Cerebellar nuclear complex (tissue), 1 donor: ENCODE results near the gene MYORG.

Experiments used
- DNase-seq, 2 experiments: peaks; one replicate each; lab custom pipeline; 2025; lab: John Stamatoyannopoulos, UW

The MYORG gene

GRCh38 chr9:34384368-34385165 is 7.9 kb upstream of the MYORG start:
- no peak for DNase-seq

DNA sequence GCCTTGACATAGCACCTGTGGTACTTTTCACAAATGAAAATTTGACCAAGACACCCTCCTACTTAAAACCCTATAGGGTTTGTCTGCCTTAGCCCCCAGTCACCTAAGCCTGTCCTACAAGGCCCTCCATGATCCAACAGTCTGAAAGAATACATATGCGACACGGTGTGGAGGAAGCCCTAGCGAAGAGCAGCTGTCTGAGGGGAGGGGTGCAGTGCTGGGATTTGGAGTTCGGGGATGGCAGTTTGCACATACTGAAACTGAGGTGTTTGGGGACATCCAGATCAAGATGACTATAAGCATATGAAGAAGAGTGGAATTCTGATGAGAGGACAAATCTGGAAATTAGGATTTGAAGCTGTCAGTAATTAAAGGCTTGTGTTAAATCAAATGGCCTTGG is 7.2 kb upstream of the MYORG start:
- DNase-seq: no peak

DNA sequence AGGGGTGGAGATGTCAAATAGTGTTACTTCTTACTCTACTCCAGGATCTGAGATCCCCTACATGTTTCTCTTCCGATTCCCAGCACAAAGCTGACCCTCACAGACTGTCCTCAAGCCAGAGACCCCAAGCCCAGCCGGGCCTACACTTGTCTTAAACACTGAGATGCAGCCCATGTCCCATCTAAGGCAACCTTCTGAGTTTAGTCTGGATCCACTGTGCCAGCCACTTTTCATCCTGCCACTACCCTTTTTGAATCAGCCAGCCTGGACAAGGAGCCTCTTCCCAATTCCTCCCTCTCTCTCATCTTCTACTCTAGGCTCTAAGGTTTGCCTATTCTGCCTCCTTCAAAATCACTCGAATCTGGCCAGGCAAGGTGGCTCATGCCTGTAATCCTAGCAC is 6.2 kb upstream of the MYORG start:
- DNase-seq: no peak

DNA sequence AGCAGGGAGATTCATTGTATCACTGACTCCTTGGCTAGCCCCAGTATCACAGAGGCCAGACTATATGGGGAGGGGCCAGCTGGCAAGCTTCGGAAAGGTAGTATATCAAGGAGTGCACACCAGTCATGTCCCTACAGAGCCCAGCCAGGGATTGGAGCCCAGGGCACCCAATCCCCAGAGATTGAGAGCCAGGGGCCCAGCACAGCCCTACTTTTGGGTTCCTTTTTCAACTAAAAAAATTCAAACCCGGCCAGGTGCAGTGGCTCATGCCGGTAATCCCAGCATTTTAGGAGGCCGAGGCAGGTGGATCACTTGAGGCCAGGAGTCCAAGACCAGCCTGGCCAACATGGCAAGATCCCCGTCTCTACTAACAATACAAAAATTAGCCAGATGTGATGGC is 5.4 kb upstream of the MYORG start:
- no peak for DNase-seq

DNA sequence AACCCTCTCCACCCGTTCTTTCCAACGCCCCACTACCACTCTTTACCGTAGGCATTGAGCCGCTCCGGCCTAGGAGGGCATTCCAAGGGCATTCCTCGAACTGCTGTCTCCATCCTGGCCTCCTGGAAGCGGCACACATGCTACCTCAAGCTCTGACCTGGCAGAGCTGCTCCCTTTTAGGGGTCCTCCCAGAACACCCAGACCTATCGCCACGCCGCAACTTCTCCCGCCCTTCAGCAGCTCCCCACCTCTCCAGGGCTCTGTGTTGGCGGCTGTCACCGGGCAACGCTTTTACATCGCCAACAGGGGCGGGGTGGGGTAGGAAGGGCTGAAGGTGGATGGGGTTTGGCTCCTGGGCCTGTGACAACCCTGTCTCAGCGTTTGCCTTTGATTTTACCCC is 4.6 kb upstream of the MYORG start:
- no peak for DNase-seq

DNA sequence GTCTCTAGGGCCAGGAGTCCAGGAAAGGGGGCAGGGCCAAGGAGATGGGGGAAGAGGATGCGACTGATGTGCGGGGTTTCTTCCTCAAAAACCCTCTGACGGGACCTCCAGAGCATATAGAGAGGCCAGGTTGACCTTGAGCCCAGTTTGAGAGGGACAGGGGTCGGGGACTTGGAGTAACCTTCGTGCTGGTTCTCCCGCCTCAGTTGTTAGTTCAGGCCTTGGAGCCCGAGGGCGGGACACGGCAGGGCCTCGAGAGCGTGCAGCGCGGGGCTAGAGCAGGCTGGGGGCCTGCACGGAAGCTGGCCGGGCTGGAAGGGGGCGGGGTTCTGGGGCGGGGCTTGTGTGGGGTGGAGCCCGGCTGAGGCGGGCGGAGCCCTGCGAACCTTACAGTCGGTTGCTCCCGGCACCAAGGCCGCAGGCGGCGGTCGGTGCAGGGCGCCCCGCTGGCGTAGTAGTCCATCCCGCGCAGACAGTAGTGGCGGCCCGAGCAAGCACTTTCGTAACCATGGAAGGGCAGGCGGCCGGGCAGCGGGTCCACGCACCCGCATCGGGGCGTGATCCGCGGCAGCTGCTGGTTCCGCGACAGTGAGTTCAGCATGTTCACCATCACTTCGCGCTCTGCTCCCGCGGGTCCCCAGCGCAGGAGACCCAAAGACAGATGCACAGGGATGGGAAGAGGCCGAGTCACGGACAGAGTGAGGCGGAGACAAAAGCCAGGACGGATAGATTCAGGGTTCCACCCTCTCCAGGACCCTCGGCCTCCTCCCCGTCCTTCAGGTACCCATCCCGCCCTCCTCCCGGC is 4.0 kb upstream of the MYORG start:
- DNase-seq: peak in 1 of 2 experiments; percentile 21

DNA sequence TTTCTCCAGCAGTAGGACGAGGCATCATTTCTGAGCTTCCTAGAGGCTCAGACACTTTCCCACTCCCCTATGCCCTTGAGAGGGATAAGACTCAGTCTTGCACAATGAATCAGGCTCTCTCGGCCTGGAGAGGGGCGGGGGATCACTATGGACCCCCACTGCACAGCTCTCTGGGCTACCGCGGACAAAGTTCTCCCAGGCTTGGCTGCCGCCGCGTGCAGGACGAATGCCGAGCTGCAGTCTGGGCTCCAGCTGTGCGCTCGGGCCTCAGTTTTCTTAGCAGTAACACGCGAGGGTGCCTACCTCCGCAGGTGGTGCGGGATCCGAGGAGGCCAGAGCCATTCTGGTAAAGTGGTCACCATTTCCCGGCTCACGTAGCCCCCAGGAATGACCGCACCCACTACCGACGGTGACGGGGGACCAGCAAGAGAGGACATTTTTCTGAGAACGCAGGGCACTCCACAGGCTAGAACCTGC is 3.4 kb upstream of the MYORG start:
- DNase-seq: no peak

DNA sequence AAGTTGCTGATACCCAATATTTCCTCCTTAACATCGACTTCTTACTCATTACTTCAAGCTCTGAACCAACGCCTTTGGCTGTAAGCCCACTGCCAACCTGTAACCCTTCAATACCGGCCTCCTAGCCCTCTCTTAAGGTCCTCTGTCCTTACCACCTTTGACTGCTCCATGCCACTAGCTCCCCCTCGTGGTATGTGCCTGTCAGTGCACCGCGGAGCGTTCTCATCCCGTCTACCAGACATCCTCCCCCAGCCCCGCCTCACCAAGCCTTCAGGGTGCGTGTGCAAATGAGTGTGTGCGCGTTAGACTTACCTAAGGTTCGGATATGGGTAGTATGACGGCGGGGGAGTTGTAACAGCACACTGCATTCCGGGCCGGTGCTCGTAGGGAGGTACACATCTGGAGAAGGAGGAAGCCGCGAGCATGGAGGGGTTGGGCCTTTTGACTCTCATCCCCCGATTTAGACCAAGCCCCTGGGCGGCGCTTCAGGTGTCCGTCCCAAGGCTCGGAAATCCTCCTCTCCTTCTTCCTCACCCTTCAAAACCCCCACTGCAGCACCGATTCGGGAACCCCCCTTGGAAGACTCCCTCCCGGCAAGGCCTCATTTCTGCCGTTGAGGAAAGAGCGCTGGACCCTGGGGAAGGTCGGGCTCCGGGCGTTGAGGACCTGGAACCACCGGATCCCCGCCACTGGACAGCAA is 2.8 kb upstream of the MYORG start:
- DNase-seq: peak in 1 of 2 experiments; percentile 11

DNA sequence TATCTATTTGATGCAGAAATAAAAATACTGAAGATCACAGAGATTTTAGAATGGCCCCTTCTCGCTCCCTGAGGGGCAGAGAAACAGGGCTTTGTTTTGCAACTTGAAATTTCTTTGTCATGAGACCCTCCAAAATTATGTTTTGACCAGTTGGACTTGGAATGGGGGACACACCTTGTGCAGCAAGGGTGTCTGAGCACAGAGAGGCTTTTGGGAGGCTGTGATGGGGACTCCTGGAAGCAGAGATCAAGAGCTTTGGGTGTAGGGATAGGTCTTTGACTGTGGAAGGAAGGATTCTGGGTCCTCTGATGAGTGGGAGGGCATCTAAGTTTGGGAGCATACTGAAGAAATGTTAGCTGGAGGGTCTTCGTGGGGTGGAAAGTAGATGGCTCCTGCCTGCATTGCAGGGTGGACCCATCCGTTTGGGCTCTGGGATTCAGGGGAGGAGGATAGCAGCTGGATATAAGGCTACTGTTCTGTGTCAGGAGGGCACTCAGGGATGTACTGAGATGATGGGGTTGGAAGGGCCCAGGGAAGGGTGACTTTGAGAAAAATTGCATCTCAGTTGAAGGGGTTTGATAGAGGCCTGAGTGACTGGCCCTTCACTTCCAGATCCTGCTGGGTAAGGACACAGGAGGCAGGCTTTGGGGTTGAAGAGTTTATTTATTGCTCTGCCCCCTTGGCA is 1.8 kb upstream of the MYORG start:
- no peak for DNase-seq

DNA sequence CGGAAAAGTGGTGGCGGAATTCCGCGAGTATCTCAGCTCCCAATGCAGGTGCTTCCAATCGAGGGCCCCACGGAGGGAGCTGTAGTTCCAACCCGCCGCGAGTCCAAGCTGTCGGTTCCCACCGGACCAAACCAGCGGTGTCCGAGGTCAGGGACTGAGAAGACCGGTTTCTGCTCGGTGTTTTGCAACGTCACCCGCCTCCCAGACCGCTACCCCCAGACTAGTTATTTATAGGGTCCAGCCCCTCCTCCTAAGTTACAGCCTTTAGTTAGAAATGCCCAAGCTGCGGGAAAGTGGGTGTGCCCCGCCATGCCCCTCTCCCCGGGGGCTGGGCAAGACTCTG is 677 bp upstream of the MYORG start:
- no peak for DNase-seq

DNA sequence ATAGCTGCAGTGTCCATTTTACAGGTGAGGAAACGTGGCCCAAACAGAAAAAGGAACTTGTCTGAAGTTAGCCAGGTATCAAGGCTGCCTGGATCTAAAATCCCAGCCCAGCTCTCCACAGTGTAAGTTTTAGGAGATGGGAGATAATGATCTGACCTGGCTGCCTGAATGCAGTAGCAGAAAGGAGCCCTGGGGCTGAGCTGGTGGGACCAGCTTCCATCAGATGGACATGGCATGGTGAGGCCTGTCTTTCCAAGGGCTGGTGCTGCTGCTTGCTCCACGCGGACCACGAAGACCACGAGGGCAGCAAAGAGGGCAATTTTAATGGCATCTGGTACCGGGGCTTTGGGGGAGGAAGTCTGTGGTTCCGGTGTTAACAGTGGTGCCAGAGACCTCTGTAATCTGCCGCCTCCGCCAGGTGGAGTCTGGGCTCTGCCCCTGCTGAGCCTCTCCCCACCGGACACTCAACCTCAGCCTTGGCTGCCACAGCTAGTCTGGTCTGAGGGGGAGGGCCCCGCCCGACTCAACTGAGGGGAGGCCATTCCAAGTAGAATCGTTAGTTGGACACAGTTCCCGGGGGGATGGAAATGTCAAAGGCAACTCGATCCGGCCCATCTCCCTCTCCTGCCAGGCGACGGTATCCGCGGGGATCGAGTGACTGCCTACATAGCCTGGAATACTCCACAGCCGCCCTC is 650 bp downstream of the MYORG start:
- DNase-seq: peak in 1 of 2 experiments; percentile 24

DNA sequence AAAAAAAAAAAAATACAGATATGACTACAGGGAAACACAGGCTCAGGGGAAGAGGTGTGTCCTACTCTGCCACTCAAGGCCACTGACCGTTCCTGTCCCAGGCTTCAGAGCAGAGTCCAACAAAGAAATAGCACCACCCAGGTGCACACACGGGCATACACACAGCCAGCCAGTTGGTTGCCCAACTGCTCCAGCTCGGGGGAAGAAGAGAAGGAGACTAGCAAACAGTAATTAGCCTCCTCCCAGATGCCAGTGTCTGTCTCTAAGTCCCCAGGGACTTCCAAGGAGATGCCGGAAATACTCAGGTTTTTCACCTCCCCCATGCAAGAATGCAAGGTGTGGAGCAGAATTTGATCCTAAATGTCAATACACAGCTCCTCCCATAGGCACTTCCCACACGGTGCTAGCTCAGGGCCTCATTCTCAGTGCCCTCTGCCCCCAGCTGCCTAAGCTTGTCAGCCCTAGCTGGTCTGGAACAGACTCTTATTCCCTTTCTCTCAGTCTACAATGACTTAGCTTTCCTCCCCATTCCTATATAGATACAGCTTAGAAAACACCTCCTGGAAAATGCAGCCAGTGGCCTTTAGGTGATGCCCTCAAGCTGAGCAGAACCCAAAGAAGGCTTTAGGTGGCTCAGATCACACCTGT is 1.7 kb downstream of the MYORG start:
- no peak for DNase-seq

DNA sequence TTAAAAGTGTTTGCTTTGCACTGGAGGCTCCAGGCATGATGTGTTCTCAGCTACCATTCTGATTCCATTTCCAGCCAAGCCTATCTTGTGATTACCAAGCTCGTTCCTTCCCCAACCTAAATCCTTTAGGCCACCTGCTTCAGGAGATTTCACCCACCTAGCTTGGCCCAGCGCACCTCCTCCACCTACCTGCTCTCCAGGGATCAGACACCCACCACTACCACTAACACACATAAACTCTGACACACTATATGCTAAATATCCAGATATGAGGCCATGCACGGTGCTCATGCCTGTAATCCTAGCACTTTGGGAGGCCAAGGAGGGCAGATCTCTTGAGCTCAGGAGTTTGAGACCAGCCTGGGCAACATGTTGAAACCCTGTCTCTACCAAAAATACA is 2.4 kb downstream of the MYORG start:
- DNase-seq: no peak

DNA sequence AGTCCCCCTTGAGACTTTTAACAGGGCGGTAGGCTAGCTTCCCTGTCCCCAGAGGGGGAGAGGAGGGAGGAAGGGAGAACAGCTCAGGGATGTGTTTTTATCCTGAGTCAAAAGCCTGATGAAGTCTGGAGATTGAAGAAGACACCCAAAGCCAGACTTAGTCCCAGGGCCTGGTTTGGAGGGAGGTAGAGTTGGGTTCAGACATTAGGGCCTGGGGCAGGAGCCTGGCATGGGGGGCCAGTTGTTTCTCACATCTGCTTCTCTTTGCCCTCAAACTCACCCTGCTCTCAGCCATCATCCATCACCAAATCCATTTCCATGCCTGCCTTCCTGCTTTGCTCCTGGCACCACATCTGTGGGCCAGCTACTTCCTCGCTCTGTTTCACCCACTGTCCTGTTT is 2.9 kb downstream of the MYORG start:
- DNase-seq: no peak

- no peak for DNase-seq
Measured at GRCh38 chr9:34372467-34373011, 4.2 kb downstream of the MYORG start.

DNA sequence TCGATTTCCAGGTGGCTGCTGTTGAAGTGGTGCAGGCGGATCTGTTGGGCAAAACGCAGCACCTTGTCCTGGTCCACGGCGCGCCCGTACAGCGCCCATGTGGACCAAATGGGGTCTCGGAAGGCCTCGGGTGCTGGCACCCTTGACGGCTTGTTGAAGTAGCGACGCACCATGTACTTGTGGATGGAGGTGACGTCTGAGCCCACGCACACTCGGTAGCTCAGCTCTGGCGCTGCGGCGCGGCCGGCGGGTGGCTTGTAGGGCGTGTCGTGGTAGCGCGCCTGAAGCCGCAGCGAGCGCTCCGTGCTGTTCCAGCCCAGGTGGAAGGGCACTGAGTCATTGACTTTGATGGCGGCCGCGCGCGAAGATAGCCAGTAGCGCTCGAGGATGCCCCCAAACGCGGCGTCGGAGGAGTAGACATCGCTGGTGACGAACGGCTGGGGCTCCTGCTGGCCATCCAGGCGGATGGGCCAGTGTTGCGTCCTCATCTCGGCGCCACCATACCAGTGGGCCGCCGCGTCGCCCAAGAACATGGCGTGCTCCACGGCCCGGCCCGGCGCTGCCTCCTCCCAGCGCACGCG is 4.7 kb downstream of the MYORG start:
- DNase-seq: no peak

DNA sequence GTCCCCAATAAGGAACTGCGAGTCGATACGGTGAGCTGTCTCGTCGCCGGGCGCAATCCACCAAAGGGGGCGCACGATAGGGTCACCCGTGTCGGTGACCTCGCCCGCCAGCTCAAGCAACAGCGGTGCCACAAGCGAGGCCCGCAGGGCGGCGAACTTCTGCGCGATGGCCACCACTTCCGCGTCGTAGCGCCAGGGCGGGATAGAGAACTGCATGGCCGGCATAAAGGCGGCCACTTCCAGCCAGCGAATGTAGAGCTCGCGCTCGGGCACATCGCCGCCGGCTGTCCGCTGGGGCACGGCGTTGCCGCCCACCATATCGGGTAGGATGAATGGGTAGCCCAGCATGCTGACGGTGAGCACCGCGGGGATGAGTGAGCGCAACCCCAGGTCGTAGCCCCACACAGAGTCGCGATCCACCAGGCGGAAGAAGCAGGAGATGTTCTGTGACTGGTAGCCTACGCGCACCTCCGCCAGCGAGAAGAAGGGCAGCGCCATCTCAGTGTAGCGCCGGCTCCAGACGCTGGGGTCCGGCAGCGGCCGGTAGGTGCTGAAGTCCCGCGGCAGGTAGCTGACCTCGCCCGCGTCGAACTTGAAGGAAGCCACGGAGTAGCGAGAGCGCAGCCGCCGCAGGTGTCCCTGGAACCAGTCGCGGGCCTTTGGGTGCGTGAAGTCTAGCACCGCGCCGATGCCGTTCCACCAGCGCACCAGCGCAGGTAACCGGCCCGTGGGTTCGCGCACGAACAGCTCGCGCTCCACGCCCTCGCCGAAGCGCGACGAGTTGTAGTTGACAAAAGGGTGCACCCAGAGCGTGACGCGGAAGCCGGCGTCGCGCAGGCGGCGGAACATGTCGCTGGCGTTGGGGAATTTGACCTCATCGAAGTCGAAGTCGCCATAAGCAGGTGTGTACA is 5.5 kb downstream of the MYORG start:
- no peak for DNase-seq

GRCh38 chr9:34370335-34370969 is 6.2 kb downstream of the MYORG start:
- DNase-seq: no peak

DNA sequence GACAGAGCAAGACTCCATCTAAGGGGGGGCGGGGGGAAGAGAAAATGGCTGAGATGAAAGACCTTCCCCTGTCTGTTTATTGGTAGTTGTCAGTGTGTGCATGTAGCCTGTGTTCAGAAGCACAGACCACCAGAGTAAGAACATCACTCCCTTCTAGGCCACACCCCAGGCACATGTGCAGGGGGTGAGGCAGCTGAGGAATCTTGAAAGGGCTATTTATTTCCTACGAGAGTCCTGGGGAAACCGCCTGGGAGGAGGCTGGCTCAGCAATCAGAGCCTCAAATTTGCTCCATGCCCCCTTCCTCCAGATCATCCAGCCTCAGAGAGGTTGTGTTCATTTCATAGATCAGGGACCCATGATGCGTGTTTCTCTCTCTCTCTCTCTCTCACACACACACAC is 7.1 kb downstream of the MYORG start:
- DNase-seq: no peak
